ENCODE measurements around the gene MNDA.
"Not testable (repeated sequence)": the region's sequence is repeated elsewhere in the genome, so short reads cannot be mapped to it uniquely, and the experiment has no call there.

Gene MNDA

GRCh38 chr1:158839566-158839965, 8.4 kb downstream of the MNDA start:
- DNase-seq = no peak

GRCh38 chr1:158840236-158840635, 9.1 kb downstream of the MNDA start:
- DNase-seq = no peak

- DNase-seq = no peak
These were observed 33.4 kb downstream of the MNDA start for GRCh38 chr1:158864595-158864994.

- DNase-seq = not testable (repeated sequence)
These were observed 39.3 kb downstream of the MNDA start for GRCh38 chr1:158870438-158870837.

GRCh38 chr1:158873141-158873540, 42.0 kb downstream of the MNDA start:
- DNase-seq = no peak

- no peak for DNase-seq
These were observed 62.5 kb downstream of the MNDA start for GRCh38 chr1:158893654-158894053.

- DNase-seq = no peak
These were observed 67.6 kb downstream of the MNDA start for GRCh38 chr1:158898722-158899121.

All from fibroblast of skin of scalp (primary cell).